ENCODE results near the gene SHC3. TPM values are rescaled to one million over a fixed set of nuclear protein-coding genes. Genes with fewer than 3 reads are reported as not detected.

Gene SHC3
- total RNA-seq (2022; extraction: Qiagen RNA extraction; ENCODE audit: low read depth), result 0.19 to 0.59 TPM (median 0.27 TPM) in 5 replicates

GRCh38 chr9:89177944-89178829 lies at the start of gene SHC3:
Gene SHC3 (minus strand): TSS chr9:89178818. CDS start chr9:89178460, 358 bp downstream.

GRCh38 chr9:88991066-88992034 lies 187.3 kb downstream of the SHC3 start, which contains the start of gene S1PR3:
Gene S1PR3 (plus strand): TSS chr9:88991468. CDS start chr9:89001201, 9,733 bp downstream.

Other genes with a start within 250 kb of the SHC3 start
- 38.2 to 45.6 TPM (median 43.2 TPM) in 5 replicates for gene S1PR3, start 187.3 kb downstream of the SHC3 start, total RNA-seq (2022; extraction: Qiagen RNA extraction; ENCODE audit: low read depth)
- 362 to 446 TPM (median 374 TPM) in 5 replicates for gene CKS2, start 132.4 kb upstream of the SHC3 start, total RNA-seq (2022; extraction: Qiagen RNA extraction; ENCODE audit: low read depth)
- gene SECISBP2, start 139.7 kb upstream of the SHC3 start, total RNA-seq (2022; extraction: Qiagen RNA extraction; ENCODE audit: low read depth), result 17.1 to 21.0 TPM (median 19.8 TPM) in 5 replicates